ENCODE measurements around the gene HINFP.
"Not testable (repeated sequence)": the region's sequence is repeated elsewhere in the genome, so short reads cannot be mapped to it uniquely, and the experiment has no call there.

Gene HINFP

GRCh38 chr11:119099711-119100110 lies 21.7 kb upstream of the HINFP start:
- ChIA-PET CTCF (interaction anchor here (0.7 to 1.3 kb wide), 7 partner anchors 9 to 35 kb away, joined by 3 to 6 read pairs (median 3); no protein-coding TSS in a partner anchor), POLR2A (no interaction called here)
- no peak for DNase-seq (ENCODE audit: extremely low spot score)
- no peak for TF ChIP-seq CTCF (IDR thresholded peaks at IDR 0.05; ENCODE audit: control extremely low read depth, extremely low read depth, low read depth, missing control alignments)

GRCh38 chr11:119100246-119100970 lies 21.0 kb upstream of the HINFP start:
- POLR2A ChIA-PET: no interaction called here
- CTCF ChIA-PET: interaction anchor here (1.0 to 1.3 kb wide), 4 partner anchors 9 to 16 kb away, joined by 3 to 6 read pairs (median 4); no protein-coding TSS in a partner anchor
- no peak for DNase-seq (ENCODE audit: extremely low spot score)
- peak; percentile 24 for TF ChIP-seq CTCF (IDR thresholded peaks at IDR 0.05; ENCODE audit: control extremely low read depth, extremely low read depth, low read depth, missing control alignments)

GRCh38 chr11:119100994-119101758 lies 20.2 kb upstream of the HINFP start:
- TF ChIP-seq CTCF (IDR thresholded peaks at IDR 0.05; ENCODE audit: control extremely low read depth, extremely low read depth, low read depth, missing control alignments): no peak
- CTCF ChIA-PET: interaction anchor here (1.0 to 3.6 kb wide), 7 partner anchors 15 to 222 kb away, joined by 3 to 11 read pairs (median 3); partner anchors contain the start of genes CBL, HMBS and SLC37A4

GRCh38 chr11:119101759-119102423 lies 19.5 kb upstream of the HINFP start, which contains the start of gene DPAGT1:
DPAGT1 (minus strand) TSS chr11:119101853; CDS start chr11:119101655, 198 bp downstream.
- CTCF ChIA-PET: interaction anchor here (0.8 to 3.6 kb wide), 11 partner anchors 14 to 222 kb away, joined by 3 to 11 read pairs (median 3); partner anchors contain the start of genes CBL, HINFP, HMBS and SLC37A4
- no peak for TF ChIP-seq CTCF (IDR thresholded peaks at IDR 0.05; ENCODE audit: control extremely low read depth, extremely low read depth, low read depth, missing control alignments)
- POLR2A ChIA-PET: interaction anchor here (0.6 to 1.8 kb wide), 8 partner anchors 8 to 58 kb away, joined by 3 to 7 read pairs (median 4); partner anchors contain the start of genes HINFP and HMBS
- peak; percentile 80 for DNase-seq (ENCODE audit: extremely low spot score)

More at GRCh38 chr11:119100994-119101758, 20.2 kb upstream of the HINFP start:
- no peak for DNase-seq (ENCODE audit: extremely low spot score)
- POLR2A ChIA-PET: interaction anchor here (0.6 to 1.8 kb wide), 6 partner anchors 7 to 57 kb away, joined by 3 to 7 read pairs (median 4); no protein-coding TSS in a partner anchor

GRCh38 chr11:119103161-119103664 lies 18.2 kb upstream of the HINFP start:
- DNase-seq (ENCODE audit: extremely low spot score): not testable (repeated sequence)
- POLR2A ChIA-PET: interaction anchor here (1.1 to 1.8 kb wide), 3 partner anchors 9 to 18 kb away, joined by 4 to 7 read pairs (median 5); partner anchors contain the start of gene HMBS
- CTCF ChIA-PET: interaction anchor here (1.0 to 3.6 kb wide), 4 partner anchors 15 to 220 kb away, joined by 3 to 11 read pairs (median 4); no protein-coding TSS in a partner anchor

GRCh38 chr11:119103793-119104192 lies 17.6 kb upstream of the HINFP start:
- ChIA-PET POLR2A (no interaction called here), CTCF (interaction anchor here (1.1 to 3.6 kb wide), 3 partner anchors 15 to 220 kb away, joined by 3 to 11 read pairs (median 3); no protein-coding TSS in a partner anchor)
- no peak for TF ChIP-seq CTCF (IDR thresholded peaks at IDR 0.05; ENCODE audit: control extremely low read depth, extremely low read depth, low read depth, missing control alignments)
- no peak for DNase-seq (ENCODE audit: extremely low spot score)
